Spleen (tissue), 11 donors: ENCODE data around the gene MAPK8IP3. TPM values are rescaled to one million over a fixed set of nuclear protein-coding genes. Genes with fewer than 3 reads are reported as not detected.

Source experiments
- DNase-seq: peaks from one replicate; pipeline ENCODE4 v3.0.0-alpha.2; 2020
- H3K27ac ChIP-seq, 8 donors: fragments of 200-600 bp; sonication (generic) in 7 of 8; 1 replicate in 4 of 8; 2 replicates in 4 of 8; pipeline versions ENCODE4 v1.5.0 to v1.8.0; 2016 to 2021; ENCODE audit warnings: inconsistent platforms in 4 of 8, mild to moderate bottlenecking in 4 of 8, moderate library complexity in 1 of 8
- H3K27me3 ChIP-seq, 7 donors: fragments of 200-600 bp; sonication (generic) in 6 of 7; replicated peaks in 1 of 7; 1 replicate in 4 of 7; 2 replicates in 3 of 7; pipeline versions ENCODE4 v1.5.0 to v1.8.0; 2016 to 2021; ENCODE audit warnings: inconsistent platforms in 3 of 7, mild to moderate bottlenecking in 1 of 7
- H3K36me3 ChIP-seq, 6 donors: fragments of 200-600 bp; sonication (generic) in 5 of 6; 1 replicate in 4 of 6; 2 replicates in 2 of 6; pipeline versions ENCODE4 v1.5.0 to v1.8.0; 2016 to 2021; ENCODE audit warnings: inconsistent platforms in 2 of 6
- H3K4me1 ChIP-seq, 6 donors: fragments of 200-600 bp; sonication (generic) in 5 of 6; 1 replicate in 3 of 6; 2 replicates in 3 of 6; pipeline versions ENCODE4 v1.5.0 to v1.8.0; 2016 to 2021; ENCODE audit warnings: inconsistent platforms in 3 of 6
- H3K4me3 ChIP-seq, 8 donors: fragments of 200-600 bp; sonication (generic) in 7 of 8; 1 replicate in 4 of 8; 2 replicates in 4 of 8; pipeline versions ENCODE4 v1.5.0 to v1.8.0; 2016 to 2021; ENCODE audit warnings: inconsistent platforms in 4 of 8, mild to moderate bottlenecking in 4 of 8, moderate library complexity in 2 of 8
- H3K9me3 ChIP-seq, 8 donors: fragments of 200-600 bp; sonication (generic) in 7 of 8; 1 replicate in 4 of 8; 2 replicates in 4 of 8; pipeline versions ENCODE4 v1.5.0 to v1.8.0; 2016 to 2021; ENCODE audit warnings: inconsistent platforms in 4 of 8
- CTCF ChIP-seq, 11 experiments: fragments of 200-600 bp in 7 of 11; fragments of 450-650 bp in 4 of 11; sonication (generic) in 4 of 11; IDR thresholded peaks in 8 of 11; conservative IDR thresholded peaks in 3 of 11; 1 replicate in 7 of 11; 2 replicates in 4 of 11; pipeline versions ENCODE4 v1.4.0 to v1.8.0; 2016 to 2021; ENCODE audit warnings: antibody characterized with exemption in 11 of 11, inconsistent platforms in 4 of 11, mild to moderate bottlenecking in 1 of 11
- POLR2A ChIP-seq, 3 donors: fragments of 450-650 bp; IDR thresholded peaks; one replicate each; pipeline ENCODE4 v1.5.1; 2017; ENCODE audit warnings: antibody characterized with exemption in 3 of 3, mild to moderate bottlenecking in 1 of 3
- POLR2AphosphoS5 ChIP-seq, 3 donors: sonication (generic); formaldehyde crosslinking; IDR thresholded peaks; one replicate each; pipeline ENCODE4 v1.5.1; 2017; ENCODE audit warnings: antibody characterized with exemption in 3 of 3
- WGBS, 5 donors: extraction: QIAGEN DNeasy Blood & Tissue Kit in 3 of 5; methylation state at CpG; one replicate each; pipeline versions ENCODE4 v1.1.5 to v1.1.7; 2013 to 2018; 5-methylcytosine and 5-hydroxymethylcytosine counted together
- intact Hi-C: fragments of 100-400 bp; cut with DNase I; formaldehyde crosslinking; loops from one replicate; pipeline ENCODE4 v1.15.0; 2023; ENCODE audit warnings: low total_unique reads
- polyA plus RNA-seq, 3 donors: library from polyadenylated mRNA; stranded (reverse); fragments of 200-250 nt; gene quantifications; one replicate each; pipeline ENCODE4 v1.2.1, GENCODE V29; 2013
- total RNA-seq, 7 donors: library from RNA; depleted of rRNA in 3 of 7; stranded (reverse); fragments of >200 nt in 3 of 7; fragmentation: NEBNext Ultra II Directional in 4 of 7; extraction: Animal tissue kit (Norgen Biotek cat#: 25700) in 4 of 7; gene quantifications; one replicate each; pipeline versions ENCODE4 v1.1.0 to v1.2.1, GENCODE V29; 2016 to 2021
- donor health status: healthy with polysubstance abuse.
- donor health status: DM: no; HTN: no; CAD: no; lungs with moderate emphysema.
- donor health status: DM: no; HTN: no; CAD: no.
- donor health status: Bipolar disorder and iron deficiency.
- donor health status: healthy.
- donor health status: DM: no; HTN: no; CAD: no.
- donor health status: DM: yes; HTN: yes; CAD: no.

MAPK8IP3 gene
- total and polyA plus RNA-seq, 10 donors: 27.2 to 134 (median 114) TPM

DNA sequence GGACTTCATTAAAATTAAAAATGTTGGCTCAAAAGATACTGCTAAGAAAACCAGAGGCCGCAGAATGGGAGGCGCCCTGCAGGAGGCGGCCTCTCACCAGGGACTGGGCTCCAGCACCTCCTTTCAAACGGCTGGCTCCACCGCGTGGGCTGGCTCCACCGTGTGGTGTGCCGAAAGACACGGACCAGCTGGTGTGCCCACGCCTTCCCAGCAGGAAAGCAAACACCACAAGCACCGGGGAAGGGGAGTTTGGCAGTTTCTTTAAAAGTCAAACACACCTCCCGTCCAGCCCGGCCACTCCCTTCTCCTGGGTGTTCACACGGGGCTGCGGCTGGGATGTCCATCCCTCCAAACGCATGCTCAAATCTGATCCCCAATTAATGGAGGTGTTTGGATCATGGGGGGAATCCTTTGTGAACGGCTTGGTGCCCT is 106.8 kb downstream of the MAPK8IP3 start:
- peaks cover 5 to 98% (median 57%) of the 10 kb centered on the region in 6 donors for H3K36me3 ChIP-seq
- H3K27ac ChIP-seq: no peak overlapping the region
- WGBS, 5 donors: 32 to 50% (median 36%) methylated on average over 17 of the region's 17 CpGs
- no peak for TF ChIP-seq POLR2A (IDR thresholded peaks at IDR 0.05)
- TF ChIP-seq CTCF (IDR thresholded peaks at IDR 0.05 in 8 of 11, conservative IDR thresholded peaks at IDR 0.05 in 3 of 11): peak in 6 of 11 experiments; percentile 20 to 41 (median 34)
- peak in 2 of 3 donors; percentile 51 to 69 for TF ChIP-seq POLR2AphosphoS5 (IDR thresholded peaks at IDR 0.05)
- no peaks in the 10 kb centered on the region for H3K9me3 ChIP-seq
- peak; percentile 81 for DNase-seq
- intact Hi-C loops: no loop called here
- no peak overlapping the region for H3K4me3 ChIP-seq
- H3K27me3 ChIP-seq: no peaks in the 10 kb centered on the region
- peaks cover 0 to 8% (median 0%) of the 10 kb centered on the region in 6 donors for H3K4me1 ChIP-seq

GRCh38 chr16:1815461-1815860 is 109.5 kb downstream of the MAPK8IP3 start:
- peak; percentile 37 for DNase-seq
- H3K9me3 ChIP-seq: no peaks in the 10 kb centered on the region
- TF ChIP-seq POLR2AphosphoS5 (IDR thresholded peaks at IDR 0.05) (no peak), CTCF (IDR thresholded peaks at IDR 0.05 in 8 of 11, conservative IDR thresholded peaks at IDR 0.05 in 3 of 11) (no peak), POLR2A (IDR thresholded peaks at IDR 0.05) (no peak)
- no peak overlapping the region for H3K27ac ChIP-seq
- peaks cover 0 to 8% (median 0%) of the 10 kb centered on the region in 6 donors for H3K4me1 ChIP-seq
- H3K27me3 ChIP-seq: no peaks in the 10 kb centered on the region
- 90 to 96% (median 94%) methylated on average over 11 of the region's 11 CpGs for WGBS, 5 donors
- peaks cover 0 to 98% (median 59%) of the 10 kb centered on the region in 6 donors for H3K36me3 ChIP-seq
- no peak overlapping the region for H3K4me3 ChIP-seq
- intact Hi-C loops: no loop called here

GRCh38 chr16:1816396-1817275 is 110.6 kb downstream of the MAPK8IP3 start:
- Histone ChIP-seq H3K27ac (no peak overlapping the region), H3K9me3 (no peaks in the 10 kb centered on the region), H3K4me1 (peaks cover 0 to 8% (median 0%) of the 10 kb centered on the region in 6 donors), H3K27me3 (no peaks in the 10 kb centered on the region), H3K36me3 (peaks cover 0 to 98% (median 66%) of the 10 kb centered on the region in 6 donors), H3K4me3 (no peak overlapping the region)
- WGBS, 5 donors: 93 to 97% (median 95%) methylated on average over 36 to 40 of the region's 40 CpGs
- intact Hi-C loops: no loop called here
- TF ChIP-seq POLR2AphosphoS5 (IDR thresholded peaks at IDR 0.05) (peak in 1 of 3 donors; percentile 33), CTCF (IDR thresholded peaks at IDR 0.05 in 8 of 11, conservative IDR thresholded peaks at IDR 0.05 in 3 of 11) (no peak)
- DNase-seq: peak; percentile 64

DNA sequence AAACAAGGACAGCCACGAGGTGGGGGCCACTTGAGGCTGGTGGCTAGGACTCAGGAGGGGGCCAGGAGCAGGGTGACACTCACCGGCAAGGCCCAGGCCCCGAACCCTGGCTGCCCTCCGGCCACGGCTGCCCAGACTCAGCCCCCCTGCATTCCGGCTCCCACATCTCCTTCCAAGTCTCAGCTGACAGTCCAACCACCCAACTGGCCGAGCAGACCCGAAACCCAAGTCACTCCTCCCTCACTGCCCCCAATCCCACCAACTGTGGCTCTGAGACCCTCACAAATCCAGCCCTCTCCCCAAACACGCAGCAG is 111.2 kb downstream of the MAPK8IP3 start:
- Histone ChIP-seq H3K4me1 (peaks cover 0 to 11% (median 0%) of the 10 kb centered on the region in 6 donors), H3K4me3 (no peak overlapping the region), H3K9me3 (no peaks in the 10 kb centered on the region), H3K27me3 (no peaks in the 10 kb centered on the region), H3K27ac (no peak overlapping the region), H3K36me3 (peaks cover 0 to 98% (median 72%) of the 10 kb centered on the region in 6 donors)
- intact Hi-C loops: no loop called here
- TF ChIP-seq POLR2A (IDR thresholded peaks at IDR 0.05): no peak
- no peak for TF ChIP-seq POLR2AphosphoS5 (IDR thresholded peaks at IDR 0.05)
- TF ChIP-seq CTCF (IDR thresholded peaks at IDR 0.05 in 8 of 11, conservative IDR thresholded peaks at IDR 0.05 in 3 of 11): no peak
- WGBS, 5 donors: 93 to 94% (median 94%) methylated on average over 7 to 9 of the region's 9 CpGs
- DNase-seq: peak; percentile 64
